Ishikawa (cell line): Measurements from ENCODE around the gene KCNIP3.

Source experiments
- CEBPB ChIP-seq: IDR thresholded peaks from 2 replicates; pipeline ENCODE4 v1.6.1; 2012
- CREB1 ChIP-seq: IDR thresholded peaks from 2 replicates; pipeline ENCODE4 v1.6.1; 2012; ENCODE audit warnings: low read depth
- EGR1 ChIP-seq: IDR thresholded peaks from 2 replicates; pipeline ENCODE4 v1.6.1; 2012
- EP300 ChIP-seq: IDR thresholded peaks from 2 replicates; pipeline ENCODE4 v1.6.1; 2012; ENCODE audit warnings: borderline replicate concordance
- FOXM1 ChIP-seq: IDR thresholded peaks from 2 replicates; pipeline ENCODE4 v1.6.1; 2012; ENCODE audit warnings: low read depth, borderline replicate concordance
- NFIC ChIP-seq: IDR thresholded peaks from 2 replicates; pipeline ENCODE4 v1.6.1; 2012
- RAD21 ChIP-seq: IDR thresholded peaks from 2 replicates; pipeline ENCODE4 v1.6.1; 2012; ENCODE audit warnings: low read depth
- TAF1 ChIP-seq: IDR thresholded peaks from 2 replicates; pipeline ENCODE4 v1.6.1; 2012; ENCODE audit warnings: low read depth, mild to moderate bottlenecking
- TCF12 ChIP-seq: IDR thresholded peaks from 2 replicates; pipeline ENCODE4 v1.6.1; 2012; ENCODE audit warnings: low read depth
- TEAD4 ChIP-seq: IDR thresholded peaks from 2 replicates; pipeline ENCODE4 v1.6.1; 2012
- YY1 ChIP-seq: IDR thresholded peaks from 2 replicates; pipeline ENCODE4 v1.6.1; 2012; ENCODE audit warnings: low read depth
- ZBTB7A ChIP-seq: IDR thresholded peaks from 2 replicates; pipeline ENCODE4 v1.6.1; 2012; ENCODE audit warnings: low read depth
- TF ChIP-seq, protein P1 (sequence below): IDR thresholded peaks from 2 replicates; pipeline ENCODE4 v1.6.1; 2012
- TF ChIP-seq, protein P2 (sequence below): IDR thresholded peaks from 2 replicates; pipeline ENCODE4 v1.6.1; 2012; ENCODE audit warnings: low read depth, mild to moderate bottlenecking
- TF ChIP-seq, protein P3 (sequence below): IDR thresholded peaks from 2 replicates; pipeline ENCODE4 v1.6.1; 2012

Gene KCNIP3

DNA sequence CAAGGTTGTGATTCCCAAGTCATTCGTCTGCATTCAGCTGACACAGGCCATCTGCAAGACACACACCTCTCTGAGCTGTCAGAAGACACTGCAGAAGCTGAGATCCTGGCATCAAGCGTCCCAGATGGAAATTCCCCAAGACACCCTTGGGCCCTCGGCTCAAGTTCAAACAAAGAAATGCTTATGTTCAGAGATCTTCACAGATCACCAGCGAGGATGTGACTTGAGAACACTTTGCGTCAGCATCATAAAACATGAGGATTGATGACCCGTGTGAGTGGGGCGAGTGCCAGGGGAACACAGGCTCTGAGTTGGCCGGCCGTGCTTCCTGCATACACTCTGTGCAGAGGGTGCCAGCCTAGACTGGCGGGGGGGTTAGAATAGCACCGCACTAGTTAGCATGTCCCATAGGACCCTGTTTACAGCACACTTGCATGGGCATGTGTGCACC, 36.8 kb downstream of the KCNIP3 start:
- TF ChIP-seq YY1 (no peak), TAF1 (no peak), EGR1 (no peak), CREB1 (no peak), CEBPB (no peak), TCF12 (peak; percentile 49), RAD21 (no peak), TEAD4 (no peak), EP300 (peak; percentile 42; the same call in 1 of the 2 replicates), NFIC (0 out of 2 replicates have a peak, but pooled peaks have one; percentile 35), FOXM1 (no peak), ZBTB7A (no peak)
- TF ChIP-seq, protein P1, sequence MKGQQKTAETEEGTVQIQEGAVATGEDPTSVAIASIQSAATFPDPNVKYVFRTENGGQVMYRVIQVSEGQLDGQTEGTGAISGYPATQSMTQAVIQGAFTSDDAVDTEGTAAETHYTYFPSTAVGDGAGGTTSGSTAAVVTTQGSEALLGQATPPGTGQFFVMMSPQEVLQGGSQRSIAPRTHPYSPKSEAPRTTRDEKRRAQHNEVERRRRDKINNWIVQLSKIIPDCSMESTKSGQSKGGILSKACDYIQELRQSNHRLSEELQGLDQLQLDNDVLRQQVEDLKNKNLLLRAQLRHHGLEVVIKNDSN, result no peak
- TF ChIP-seq, protein P2, sequence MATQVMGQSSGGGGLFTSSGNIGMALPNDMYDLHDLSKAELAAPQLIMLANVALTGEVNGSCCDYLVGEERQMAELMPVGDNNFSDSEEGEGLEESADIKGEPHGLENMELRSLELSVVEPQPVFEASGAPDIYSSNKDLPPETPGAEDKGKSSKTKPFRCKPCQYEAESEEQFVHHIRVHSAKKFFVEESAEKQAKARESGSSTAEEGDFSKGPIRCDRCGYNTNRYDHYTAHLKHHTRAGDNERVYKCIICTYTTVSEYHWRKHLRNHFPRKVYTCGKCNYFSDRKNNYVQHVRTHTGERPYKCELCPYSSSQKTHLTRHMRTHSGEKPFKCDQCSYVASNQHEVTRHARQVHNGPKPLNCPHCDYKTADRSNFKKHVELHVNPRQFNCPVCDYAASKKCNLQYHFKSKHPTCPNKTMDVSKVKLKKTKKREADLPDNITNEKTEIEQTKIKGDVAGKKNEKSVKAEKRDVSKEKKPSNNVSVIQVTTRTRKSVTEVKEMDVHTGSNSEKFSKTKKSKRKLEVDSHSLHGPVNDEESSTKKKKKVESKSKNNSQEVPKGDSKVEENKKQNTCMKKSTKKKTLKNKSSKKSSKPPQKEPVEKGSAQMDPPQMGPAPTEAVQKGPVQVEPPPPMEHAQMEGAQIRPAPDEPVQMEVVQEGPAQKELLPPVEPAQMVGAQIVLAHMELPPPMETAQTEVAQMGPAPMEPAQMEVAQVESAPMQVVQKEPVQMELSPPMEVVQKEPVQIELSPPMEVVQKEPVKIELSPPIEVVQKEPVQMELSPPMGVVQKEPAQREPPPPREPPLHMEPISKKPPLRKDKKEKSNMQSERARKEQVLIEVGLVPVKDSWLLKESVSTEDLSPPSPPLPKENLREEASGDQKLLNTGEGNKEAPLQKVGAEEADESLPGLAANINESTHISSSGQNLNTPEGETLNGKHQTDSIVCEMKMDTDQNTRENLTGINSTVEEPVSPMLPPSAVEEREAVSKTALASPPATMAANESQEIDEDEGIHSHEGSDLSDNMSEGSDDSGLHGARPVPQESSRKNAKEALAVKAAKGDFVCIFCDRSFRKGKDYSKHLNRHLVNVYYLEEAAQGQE, result no peak
- TF ChIP-seq, protein P3, sequence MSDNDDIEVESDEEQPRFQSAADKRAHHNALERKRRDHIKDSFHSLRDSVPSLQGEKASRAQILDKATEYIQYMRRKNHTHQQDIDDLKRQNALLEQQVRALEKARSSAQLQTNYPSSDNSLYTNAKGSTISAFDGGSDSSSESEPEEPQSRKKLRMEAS, result no peak

DNA sequence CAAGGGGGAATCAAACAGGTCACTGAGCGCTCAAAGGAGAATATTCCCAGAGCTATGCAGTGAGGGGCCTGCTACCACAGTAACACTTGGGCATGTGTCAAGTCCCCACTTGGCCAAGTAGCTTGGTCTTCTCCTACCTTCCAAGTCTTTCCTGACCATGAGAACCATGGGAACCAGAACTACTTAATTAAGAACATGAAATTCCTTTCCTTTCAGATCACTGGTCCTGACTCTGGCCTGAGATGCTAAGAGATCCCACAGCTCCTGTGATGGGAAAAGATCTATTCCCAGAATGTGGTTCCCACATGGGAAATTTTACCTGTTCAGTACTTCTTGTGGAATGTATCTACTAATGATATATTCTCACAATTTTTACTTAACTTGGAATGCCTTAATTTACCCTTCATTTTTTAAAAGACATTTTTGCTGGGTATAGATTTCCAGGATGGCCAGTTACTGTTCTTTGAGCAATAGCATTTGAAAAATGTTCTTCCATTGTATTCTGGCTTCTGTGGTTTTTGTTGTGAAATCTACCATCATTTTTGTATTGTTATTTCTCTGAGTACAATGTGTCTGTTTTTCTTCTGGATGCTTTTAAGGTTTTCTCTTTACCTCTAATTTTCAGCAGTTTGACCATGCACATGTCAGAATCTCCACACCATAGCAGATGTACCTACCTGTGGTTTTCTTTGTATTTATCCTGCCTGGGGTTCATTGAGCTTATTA, 37.9 kb downstream of the KCNIP3 start:
- TF ChIP-seq FOXM1 (no peak), ZBTB7A (no peak), RAD21 (no peak), TEAD4 (no peak), EGR1 (no peak), NFIC (no peak), EP300 (no peak), CREB1 (no peak), TAF1 (no peak)
- TF ChIP-seq, protein P2, result no peak
- TF ChIP-seq, protein P3, result no peak
- TF ChIP-seq, protein P1, result no peak

DNA sequence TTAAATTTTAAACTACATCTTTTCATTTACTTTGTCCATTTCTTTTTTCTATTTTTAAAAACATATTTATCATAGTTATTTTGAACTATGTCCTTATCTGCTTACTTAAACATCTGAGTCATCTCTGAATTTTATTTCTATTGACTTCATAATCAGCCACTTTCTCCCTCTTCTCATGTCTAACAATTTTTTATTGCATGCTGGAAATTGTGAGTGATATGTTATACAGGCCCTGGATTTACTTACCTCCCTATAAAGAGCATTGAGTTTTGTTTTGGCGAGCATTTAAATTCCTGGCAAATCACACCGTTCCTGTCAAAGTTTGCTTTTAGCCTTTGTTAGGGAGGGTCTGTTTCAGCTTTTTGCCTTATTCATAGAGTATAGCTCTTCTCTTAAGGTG, 39.3 kb downstream of the KCNIP3 start:
- TF ChIP-seq TEAD4, result no peak
- TF ChIP-seq ZBTB7A, result no peak
- TF ChIP-seq, protein P3, result no peak
- no peak for TF ChIP-seq NFIC
- TF ChIP-seq TCF12, result no peak
- TF ChIP-seq EGR1, result no peak
- no peak for TF ChIP-seq EP300
- no peak for TF ChIP-seq RAD21
- TF ChIP-seq TAF1, result no peak
- no peak for TF ChIP-seq YY1
- TF ChIP-seq, protein P1, result no peak
- no peak for TF ChIP-seq FOXM1
- no peak for TF ChIP-seq CEBPB
- TF ChIP-seq, protein P2, result no peak
